ENCODE measurements around the gene TSPAN15.

TSPAN15 gene

GRCh38 chr10:69406816-69407580, 44.3 kb upstream of the TSPAN15 start:
- WGBS (ENCODE audit: insufficient coverage), result 90% methylated on average over 5 of the region's 6 CpGs
- peaks cover 0 to 18% (median 13%) of the 10 kb centered on the region in 4 experiments for H3K4me1 ChIP-seq (ENCODE audit: control extremely low read depth in 1 of 4, control insufficient read depth in 4 of 4, insufficient read depth in 4 of 4, low read length in 3 of 4)
- no peak overlapping the region for H3K27ac ChIP-seq (ENCODE audit: insufficient read depth in 1 of 2, low read depth in 1 of 2, low read length in 2 of 2, poor library complexity in 1 of 2, severe bottlenecking in 2 of 2)
- H3K27me3 ChIP-seq (replicated peaks in 2 of 5; ENCODE audit: control insufficient read depth in 4 of 5, insufficient read depth in 5 of 5, low read length in 4 of 5), result no peaks in the 10 kb centered on the region
- DNase-seq, result no peak
- H3K9me3 ChIP-seq (ENCODE audit: control extremely low read depth in 1 of 5, control insufficient read depth in 4 of 5, insufficient read depth in 2 of 5, low read depth in 1 of 5, low read length in 4 of 5), result no peaks in the 10 kb centered on the region
- ChIA-PET CTCF (interaction anchor here (0.6 to 4.3 kb wide), 20 partner anchors 9 to 307 kb away, joined by 3 to 49 read pairs (median 4); no protein-coding TSS in a partner anchor), POLR2A (interaction anchor here (0.6 to 0.8 kb wide), 2 partner anchors 178 to 297 kb away, joined by 3 to 4 read pairs; no protein-coding TSS in a partner anchor)
- peaks cover 2 to 13% (median 4%) of the 10 kb centered on the region in 4 experiments for H3K36me3 ChIP-seq (ENCODE audit: control insufficient read depth in 4 of 4, insufficient read depth in 4 of 4, low read length in 3 of 4)
- H3K4me3 ChIP-seq (ENCODE audit: control insufficient read depth in 1 of 7, extremely low read depth in 1 of 7, insufficient read depth in 4 of 7, low read depth in 2 of 7, low read length in 6 of 7), result no peak overlapping the region

GRCh38 chr10:69407621-69408301, 43.5 kb upstream of the TSPAN15 start:
- ChIA-PET POLR2A (interaction anchor here (0.5 to 0.8 kb wide), 3 partner anchors 168 to 296 kb away, joined by 3 to 4 read pairs (median 3); no protein-coding TSS in a partner anchor), CTCF (interaction anchor here (0.5 to 4.3 kb wide), 31 partner anchors 10 to 1229 kb away, joined by 3 to 49 read pairs (median 4); no protein-coding TSS in a partner anchor)
- Histone ChIP-seq H3K27me3 (replicated peaks in 2 of 5; ENCODE audit: control insufficient read depth in 4 of 5, insufficient read depth in 5 of 5, low read length in 4 of 5) (no peaks in the 10 kb centered on the region), H3K9me3 (ENCODE audit: control extremely low read depth in 1 of 5, control insufficient read depth in 4 of 5, insufficient read depth in 2 of 5, low read depth in 1 of 5, low read length in 4 of 5) (no peaks in the 10 kb centered on the region), H3K27ac (ENCODE audit: insufficient read depth in 1 of 2, low read depth in 1 of 2, low read length in 2 of 2, poor library complexity in 1 of 2, severe bottlenecking in 2 of 2) (no peak overlapping the region), H3K4me3 (ENCODE audit: control insufficient read depth in 1 of 7, extremely low read depth in 1 of 7, insufficient read depth in 4 of 7, low read depth in 2 of 7, low read length in 6 of 7) (peak overlapping the region in 1 of 7 experiments; percentile 60), H3K36me3 (ENCODE audit: control insufficient read depth in 4 of 4, insufficient read depth in 4 of 4, low read length in 3 of 4) (peaks cover under 1 to 9% (median 4%) of the 10 kb centered on the region in 4 experiments), H3K4me1 (ENCODE audit: control extremely low read depth in 1 of 4, control insufficient read depth in 4 of 4, insufficient read depth in 4 of 4, low read length in 3 of 4) (peaks cover 0 to 20% (median 13%) of the 10 kb centered on the region in 4 experiments)
- 56% methylated on average over 11 of the region's 14 CpGs for WGBS (ENCODE audit: insufficient coverage)
- peak; percentile 42 to 73 (median 70) for DNase-seq

- H3K27me3 ChIP-seq (replicated peaks in 2 of 5; ENCODE audit: control insufficient read depth in 4 of 5, insufficient read depth in 5 of 5, low read length in 4 of 5), result no peaks in the 10 kb centered on the region
- 1% methylated on average over 28 of the region's 64 CpGs for WGBS (ENCODE audit: insufficient coverage)
- H3K4me3 ChIP-seq (ENCODE audit: control insufficient read depth in 1 of 7, extremely low read depth in 1 of 7, insufficient read depth in 4 of 7, low read depth in 2 of 7, low read length in 6 of 7), result peak overlapping the region in 4 of 7 experiments; percentile 29 to 62 (median 46)
- H3K27ac ChIP-seq (ENCODE audit: insufficient read depth in 1 of 2, low read depth in 1 of 2, low read length in 2 of 2, poor library complexity in 1 of 2, severe bottlenecking in 2 of 2), result no peak overlapping the region
- H3K9me3 ChIP-seq (ENCODE audit: control extremely low read depth in 1 of 5, control insufficient read depth in 4 of 5, insufficient read depth in 2 of 5, low read depth in 1 of 5, low read length in 4 of 5), result no peaks in the 10 kb centered on the region
- POLR2A ChIA-PET, result interaction anchor here (0.5 kb wide), 1 partner anchor 169 kb away, joined by 3 read pairs; no protein-coding TSS in a partner anchor
- H3K36me3 ChIP-seq (ENCODE audit: control insufficient read depth in 4 of 4, insufficient read depth in 4 of 4, low read length in 3 of 4), result peaks cover 0 to 4% (median 2%) of the 10 kb centered on the region in 4 experiments
- DNase-seq, result peak; percentile 91 to 95 (median 95)
- CTCF ChIA-PET, result interaction anchor here (0.5 to 4.3 kb wide), 20 partner anchors 10 to 1230 kb away, joined by 3 to 49 read pairs (median 4); no protein-coding TSS in a partner anchor
- peaks cover 0 to 20% (median 13%) of the 10 kb centered on the region in 4 experiments for H3K4me1 ChIP-seq (ENCODE audit: control extremely low read depth in 1 of 4, control insufficient read depth in 4 of 4, insufficient read depth in 4 of 4, low read length in 3 of 4)
Measured at GRCh38 chr10:69408318-69409175, 42.7 kb upstream of the TSPAN15 start.

GRCh38 chr10:69409176-69409495, 42.1 kb upstream of the TSPAN15 start:
- ChIA-PET POLR2A (no interaction called here), CTCF (interaction anchor here (1.1 to 2.9 kb wide), 3 partner anchors 15 to 226 kb away, joined by 3 to 29 read pairs (median 6); no protein-coding TSS in a partner anchor)
- no peak overlapping the region for H3K27ac ChIP-seq (ENCODE audit: insufficient read depth in 1 of 2, low read depth in 1 of 2, low read length in 2 of 2, poor library complexity in 1 of 2, severe bottlenecking in 2 of 2)
- H3K4me3 ChIP-seq (ENCODE audit: control insufficient read depth in 1 of 7, extremely low read depth in 1 of 7, insufficient read depth in 4 of 7, low read depth in 2 of 7, low read length in 6 of 7), result peak overlapping the region in 2 of 7 experiments; percentile 51 to 62
- no peaks in the 10 kb centered on the region for H3K9me3 ChIP-seq (ENCODE audit: control extremely low read depth in 1 of 5, control insufficient read depth in 4 of 5, insufficient read depth in 2 of 5, low read depth in 1 of 5, low read length in 4 of 5)
- H3K36me3 ChIP-seq (ENCODE audit: control insufficient read depth in 4 of 4, insufficient read depth in 4 of 4, low read length in 3 of 4), result peaks cover 0 to 2% (median under 1%) of the 10 kb centered on the region in 4 experiments
- 6% methylated on average over 3 of the region's 7 CpGs for WGBS (ENCODE audit: insufficient coverage)
- peaks cover 0 to 20% (median 13%) of the 10 kb centered on the region in 4 experiments for H3K4me1 ChIP-seq (ENCODE audit: control extremely low read depth in 1 of 4, control insufficient read depth in 4 of 4, insufficient read depth in 4 of 4, low read length in 3 of 4)
- H3K27me3 ChIP-seq (replicated peaks in 2 of 5; ENCODE audit: control insufficient read depth in 4 of 5, insufficient read depth in 5 of 5, low read length in 4 of 5), result no peaks in the 10 kb centered on the region
- no peak for DNase-seq

GRCh38 chr10:69409968-69410367, 41.3 kb upstream of the TSPAN15 start:
- Histone ChIP-seq H3K36me3 (ENCODE audit: control insufficient read depth in 4 of 4, insufficient read depth in 4 of 4, low read length in 3 of 4) (no peaks in the 10 kb centered on the region), H3K4me1 (ENCODE audit: control extremely low read depth in 1 of 4, control insufficient read depth in 4 of 4, insufficient read depth in 4 of 4, low read length in 3 of 4) (peaks cover 0 to 20% (median 13%) of the 10 kb centered on the region in 4 experiments), H3K27me3 (replicated peaks in 2 of 5; ENCODE audit: control insufficient read depth in 4 of 5, insufficient read depth in 5 of 5, low read length in 4 of 5) (no peaks in the 10 kb centered on the region), H3K9me3 (ENCODE audit: control extremely low read depth in 1 of 5, control insufficient read depth in 4 of 5, insufficient read depth in 2 of 5, low read depth in 1 of 5, low read length in 4 of 5) (no peaks in the 10 kb centered on the region), H3K27ac (ENCODE audit: insufficient read depth in 1 of 2, low read depth in 1 of 2, low read length in 2 of 2, poor library complexity in 1 of 2, severe bottlenecking in 2 of 2) (no peak overlapping the region), H3K4me3 (ENCODE audit: control insufficient read depth in 1 of 7, extremely low read depth in 1 of 7, insufficient read depth in 4 of 7, low read depth in 2 of 7, low read length in 6 of 7) (no peak overlapping the region)
- WGBS (ENCODE audit: insufficient coverage), result 51% methylated on average over 6 of the region's 6 CpGs
- DNase-seq, result peak; percentile 35 to 72 (median 51)
- POLR2A ChIA-PET, result no interaction called here
- CTCF ChIA-PET, result interaction anchor here (0.7 to 2.0 kb wide), 2 partner anchors 97 to 228 kb away, joined by 4 to 14 read pairs; no protein-coding TSS in a partner anchor

DNA sequence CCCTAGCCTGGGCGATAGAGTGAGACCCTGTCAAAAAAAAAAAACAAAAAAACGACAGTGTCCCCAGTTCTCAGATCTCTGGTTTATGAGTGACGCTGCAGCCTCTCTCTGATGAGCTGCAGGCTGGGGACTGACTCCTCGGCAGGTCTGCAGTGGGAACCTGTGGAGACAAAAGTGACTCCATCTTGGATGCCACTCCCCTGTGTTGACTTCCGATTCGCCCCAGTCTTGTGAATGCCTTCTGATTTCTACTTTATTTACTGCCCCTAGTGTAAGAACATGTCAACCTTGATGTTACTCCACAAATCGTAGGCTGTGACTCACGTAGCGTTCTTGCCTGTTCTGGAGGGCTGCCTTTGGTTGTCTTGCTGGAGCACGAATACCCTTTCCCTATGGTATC, 40.8 kb upstream of the TSPAN15 start:
- Histone ChIP-seq H3K9me3 (ENCODE audit: control extremely low read depth in 1 of 5, control insufficient read depth in 4 of 5, insufficient read depth in 2 of 5, low read depth in 1 of 5, low read length in 4 of 5) (no peaks in the 10 kb centered on the region), H3K36me3 (ENCODE audit: control insufficient read depth in 4 of 4, insufficient read depth in 4 of 4, low read length in 3 of 4) (no peaks in the 10 kb centered on the region), H3K4me3 (ENCODE audit: control insufficient read depth in 1 of 7, extremely low read depth in 1 of 7, insufficient read depth in 4 of 7, low read depth in 2 of 7, low read length in 6 of 7) (no peak overlapping the region), H3K27ac (ENCODE audit: insufficient read depth in 1 of 2, low read depth in 1 of 2, low read length in 2 of 2, poor library complexity in 1 of 2, severe bottlenecking in 2 of 2) (no peak overlapping the region), H3K27me3 (replicated peaks in 2 of 5; ENCODE audit: control insufficient read depth in 4 of 5, insufficient read depth in 5 of 5, low read length in 4 of 5) (no peaks in the 10 kb centered on the region), H3K4me1 (ENCODE audit: control extremely low read depth in 1 of 4, control insufficient read depth in 4 of 4, insufficient read depth in 4 of 4, low read length in 3 of 4) (peaks cover 0 to 20% (median 13%) of the 10 kb centered on the region in 4 experiments)
- CTCF ChIA-PET, result interaction anchor here (0.7 to 2.0 kb wide), 3 partner anchors 28 to 228 kb away, joined by 3 to 14 read pairs (median 4); no protein-coding TSS in a partner anchor
- POLR2A ChIA-PET, result no interaction called here
- DNase-seq, result no peak
- WGBS (ENCODE audit: insufficient coverage), result 98% methylated on average over 9 of the region's 10 CpGs

Data from common myeloid progenitor, CD34-positive (primary cell).